ENCODE results near the gene PTH1R. TPM values are rescaled to one million over a fixed set of nuclear protein-coding genes. Genes with fewer than 3 reads are reported as not detected.
A peak's percentile ranks its signal among the peaks of the same experiment; 100 is the strongest.

Gene PTH1R
- polyA plus RNA-seq, 1 experiment, result 2.1 TPM

DNA sequence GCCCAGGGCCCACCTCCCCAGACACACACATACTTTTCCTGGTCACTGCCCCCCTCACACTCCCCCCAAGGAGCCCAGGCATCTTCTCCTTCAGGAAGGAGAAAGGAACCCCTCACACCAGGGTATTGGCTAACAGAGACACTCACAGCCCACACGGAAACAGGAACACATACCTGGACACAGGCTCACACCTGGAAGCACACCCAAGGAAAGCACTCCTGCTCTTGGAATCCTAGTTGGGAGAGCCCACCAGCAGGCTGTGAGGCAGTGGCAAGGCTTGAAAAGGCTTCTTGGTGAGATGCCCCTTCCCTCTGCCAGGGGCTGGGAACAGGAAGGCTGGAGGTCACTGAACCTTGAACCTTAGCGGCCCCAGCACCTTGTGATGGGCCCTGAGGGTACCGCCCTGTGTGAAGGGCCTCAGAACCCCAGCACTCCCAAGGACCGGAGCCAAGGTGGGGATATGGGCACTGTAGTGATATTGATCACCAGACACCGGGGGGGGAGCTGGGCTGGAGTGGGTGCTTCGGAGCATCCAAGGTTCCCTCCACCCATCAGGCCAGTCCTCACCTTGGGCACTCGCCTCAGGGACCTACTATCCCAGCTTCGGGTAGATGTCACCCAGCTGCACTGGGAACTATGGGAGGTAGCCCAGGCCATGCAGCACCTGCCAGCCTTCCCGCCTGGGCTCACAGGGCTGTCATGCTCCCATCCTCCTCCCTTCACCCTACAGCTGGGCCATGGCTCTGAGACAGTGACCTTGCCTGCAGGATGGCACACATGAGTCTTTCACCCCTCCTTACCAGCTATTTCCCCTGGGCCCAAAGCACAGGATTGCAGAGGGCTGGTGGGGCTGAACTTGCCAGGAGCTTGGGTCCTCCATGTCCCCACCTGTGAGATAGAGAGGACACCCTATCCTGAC is 30.6 kb upstream of the PTH1R start:
- TF ChIP-seq, protein P1, sequence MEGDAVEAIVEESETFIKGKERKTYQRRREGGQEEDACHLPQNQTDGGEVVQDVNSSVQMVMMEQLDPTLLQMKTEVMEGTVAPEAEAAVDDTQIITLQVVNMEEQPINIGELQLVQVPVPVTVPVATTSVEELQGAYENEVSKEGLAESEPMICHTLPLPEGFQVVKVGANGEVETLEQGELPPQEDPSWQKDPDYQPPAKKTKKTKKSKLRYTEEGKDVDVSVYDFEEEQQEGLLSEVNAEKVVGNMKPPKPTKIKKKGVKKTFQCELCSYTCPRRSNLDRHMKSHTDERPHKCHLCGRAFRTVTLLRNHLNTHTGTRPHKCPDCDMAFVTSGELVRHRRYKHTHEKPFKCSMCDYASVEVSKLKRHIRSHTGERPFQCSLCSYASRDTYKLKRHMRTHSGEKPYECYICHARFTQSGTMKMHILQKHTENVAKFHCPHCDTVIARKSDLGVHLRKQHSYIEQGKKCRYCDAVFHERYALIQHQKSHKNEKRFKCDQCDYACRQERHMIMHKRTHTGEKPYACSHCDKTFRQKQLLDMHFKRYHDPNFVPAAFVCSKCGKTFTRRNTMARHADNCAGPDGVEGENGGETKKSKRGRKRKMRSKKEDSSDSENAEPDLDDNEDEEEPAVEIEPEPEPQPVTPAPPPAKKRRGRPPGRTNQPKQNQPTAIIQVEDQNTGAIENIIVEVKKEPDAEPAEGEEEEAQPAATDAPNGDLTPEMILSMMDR (IDR thresholded peaks at IDR 0.05; ENCODE audit: insufficient read depth, low read depth, low read length), result no peak
- DNase-seq (ENCODE audit: low read depth), result no peak
- H3K36me3 ChIP-seq (ENCODE audit: control insufficient read depth, insufficient read depth, low read length), result no peaks in the 10 kb centered on the region
- peak overlapping the region; percentile 41 for H3K4me3 ChIP-seq (ENCODE audit: low read depth, low read length)
- peaks cover 2% of the 10 kb centered on the region; the same call in 1 of the 2 replicates for H3K27me3 ChIP-seq (ENCODE audit: control insufficient read depth, insufficient read depth, low read length)
- ChIA-PET POLR2A (interaction anchor here (0.7 kb wide), 1 partner anchor 330 kb away, joined by 7 read pairs; no protein-coding TSS in a partner anchor), CTCF (interaction anchor here (1.2 to 4.8 kb wide), 12 partner anchors 12 to 141 kb away, joined by 3 to 21 read pairs (median 8); partner anchors contain the start of gene MYL3)

DNA sequence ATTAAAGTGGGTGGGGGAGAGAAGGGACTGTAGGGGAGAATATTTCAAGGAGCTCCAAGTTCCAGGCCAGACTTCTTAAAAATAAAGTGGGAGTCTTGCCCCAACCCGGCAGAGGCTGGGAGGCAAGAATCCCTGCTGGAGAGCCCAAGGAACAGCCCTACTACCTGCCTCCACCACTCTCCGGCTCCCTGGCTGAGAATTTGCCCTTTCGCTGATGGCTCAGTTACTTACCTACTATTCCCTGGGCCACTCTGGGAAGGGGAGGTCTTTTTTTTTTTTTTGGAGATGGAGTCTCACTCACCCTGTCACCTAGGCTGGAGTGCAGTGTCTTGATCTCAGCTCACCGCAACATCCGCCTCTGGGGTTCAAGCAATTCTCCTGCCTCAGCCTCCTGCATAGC is 29.8 kb upstream of the PTH1R start:
- peaks cover 2% of the 10 kb centered on the region; the same call in 1 of the 2 replicates for H3K27me3 ChIP-seq (ENCODE audit: control insufficient read depth, insufficient read depth, low read length)
- ChIA-PET CTCF (interaction anchor here (0.9 to 4.8 kb wide), 6 partner anchors 12 to 142 kb away, joined by 3 to 21 read pairs (median 12); partner anchors contain the start of gene MYL3), POLR2A (no interaction called here)
- TF ChIP-seq, protein P1 (IDR thresholded peaks at IDR 0.05; ENCODE audit: insufficient read depth, low read depth, low read length), result no peak
- H3K4me3 ChIP-seq (ENCODE audit: low read depth, low read length), result no peak overlapping the region
- DNase-seq (ENCODE audit: low read depth), result no peak
- no peaks in the 10 kb centered on the region for H3K36me3 ChIP-seq (ENCODE audit: control insufficient read depth, insufficient read depth, low read length)

DNA sequence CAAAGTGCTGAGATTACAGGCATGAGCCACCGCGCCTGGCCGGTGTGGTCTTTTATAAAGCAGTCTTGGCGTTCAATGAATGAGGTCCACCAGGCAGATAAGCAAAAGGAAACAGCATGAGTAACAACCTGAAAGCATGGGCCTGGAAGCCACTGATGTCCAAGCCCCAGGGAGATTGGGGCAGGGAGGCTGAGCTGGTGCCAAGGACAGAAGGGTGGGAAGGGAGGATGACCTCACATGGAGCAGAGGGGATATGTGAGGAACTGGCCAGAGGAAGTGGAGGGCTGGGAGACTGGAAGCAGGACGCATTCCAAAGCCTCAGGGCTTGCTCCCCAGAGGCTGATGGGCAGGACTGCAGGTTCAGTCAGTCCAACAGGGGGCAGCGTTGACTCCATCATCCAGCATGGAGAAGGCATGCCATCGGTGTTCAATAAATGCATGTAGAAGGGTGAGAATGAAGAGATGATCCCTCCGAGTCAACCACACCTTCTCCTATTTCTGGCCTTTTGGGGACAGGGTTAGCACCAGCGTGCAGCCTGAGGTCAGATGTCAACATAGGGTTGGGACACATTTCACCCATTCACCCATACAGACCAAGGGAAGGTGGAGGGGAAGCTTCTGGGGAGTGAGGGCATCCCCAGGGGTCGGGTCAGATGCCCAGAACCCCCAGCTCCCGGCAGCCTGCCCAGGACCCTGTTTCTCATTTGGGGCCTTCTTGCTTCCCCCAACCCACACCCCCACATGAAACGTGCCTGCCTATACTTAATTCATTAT is 29.1 kb upstream of the PTH1R start:
- ChIA-PET POLR2A (no interaction called here), CTCF (interaction anchor here (0.6 to 4.8 kb wide), 10 partner anchors 11 to 148 kb away, joined by 3 to 21 read pairs (median 6); partner anchors contain the start of genes MYL3 and TMIE)
- no peaks in the 10 kb centered on the region for H3K36me3 ChIP-seq (ENCODE audit: control insufficient read depth, insufficient read depth, low read length)
- peaks cover 2% of the 10 kb centered on the region; the same call in 1 of the 2 replicates for H3K27me3 ChIP-seq (ENCODE audit: control insufficient read depth, insufficient read depth, low read length)
- DNase-seq (ENCODE audit: low read depth), result peak; percentile 27
- no peak overlapping the region for H3K4me3 ChIP-seq (ENCODE audit: low read depth, low read length)
- TF ChIP-seq, protein P1 (IDR thresholded peaks at IDR 0.05; ENCODE audit: insufficient read depth, low read depth, low read length), result peak; percentile 61

DNA sequence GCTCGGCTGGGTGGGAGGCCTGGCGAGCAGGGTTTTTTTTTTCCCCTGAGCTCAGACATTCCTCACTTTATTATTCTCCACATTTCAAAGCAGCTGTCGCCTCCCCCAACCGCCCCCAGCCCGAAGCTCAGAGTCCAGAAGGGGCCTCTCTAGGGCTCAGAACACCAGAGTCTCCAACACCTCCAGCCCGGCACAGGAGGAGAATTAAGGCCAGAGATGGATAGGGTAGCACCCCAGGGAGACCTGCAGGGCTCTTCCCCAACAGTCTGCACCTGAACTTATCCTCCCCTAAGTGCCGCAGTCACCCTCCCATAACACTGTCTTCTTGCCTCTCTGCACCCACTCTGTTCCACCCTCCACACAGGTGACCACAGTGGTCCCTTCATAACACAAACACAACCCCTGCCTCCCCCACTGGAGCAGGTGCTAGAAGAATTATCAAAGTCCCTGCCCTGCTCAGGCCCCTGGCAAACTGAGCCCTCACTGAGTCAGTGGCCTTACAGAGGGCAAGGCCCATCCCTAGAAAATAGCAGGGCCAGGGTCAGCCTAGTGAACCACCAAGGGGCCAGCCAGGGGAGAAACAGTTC is 28.4 kb upstream of the PTH1R start:
- Histone ChIP-seq H3K36me3 (ENCODE audit: control insufficient read depth, insufficient read depth, low read length) (no peaks in the 10 kb centered on the region), H3K27me3 (ENCODE audit: control insufficient read depth, insufficient read depth, low read length) (peaks cover 2% of the 10 kb centered on the region; the same call in 1 of the 2 replicates), H3K4me3 (ENCODE audit: low read depth, low read length) (no peak overlapping the region)
- POLR2A ChIA-PET, result no interaction called here
- CTCF ChIA-PET, result interaction anchor here (0.6 to 4.8 kb wide), 12 partner anchors 10 to 148 kb away, joined by 3 to 21 read pairs (median 4); partner anchors contain the start of genes MYL3 and TMIE
- DNase-seq (ENCODE audit: low read depth), result no peak
- TF ChIP-seq, protein P1 (IDR thresholded peaks at IDR 0.05; ENCODE audit: insufficient read depth, low read depth, low read length), result no peak
